Neutrophil (primary cell): ENCODE results near the gene CPT1B.

Source experiments
- H3K27ac ChIP-seq: fragments of 200-600 bp; sonication (generic); 2 replicates; pipeline ENCODE4 v1.5.1; 2016; ENCODE audit warnings: mild to moderate bottlenecking, moderate library complexity
- H3K27me3 ChIP-seq: fragments of 200-600 bp; sonication (generic); 2 replicates; pipeline ENCODE4 v1.6.0; 2016; ENCODE audit warnings: mild to moderate bottlenecking
- H3K36me3 ChIP-seq: fragments of 200-600 bp; sonication (generic); 2 replicates; pipeline ENCODE4 v1.5.1; 2017
- H3K4me1 ChIP-seq, 2 experiments: fragments of 200-600 bp in 1 of 2; sonication (generic) in 1 of 2; 1 replicate in 1 of 2; 2 replicates in 1 of 2; pipeline versions ENCODE4 v1.5.1 to v1.6.1; 2013 to 2016; ENCODE audit warnings: low read depth in 1 of 2, low read length in 1 of 2, mild to moderate bottlenecking in 1 of 2, moderate library complexity in 1 of 2; ENCODE audit not compliant: control insufficient read depth in 1 of 2, insufficient read depth in 1 of 2
- H3K4me3 ChIP-seq, 2 experiments: fragments of 200-600 bp in 1 of 2; sonication (generic) in 1 of 2; 1 replicate in 1 of 2; 2 replicates in 1 of 2; pipeline ENCODE4 v1.5.1; 2013 to 2016; ENCODE audit warnings: low read depth in 1 of 2, low read length in 1 of 2, mild to moderate bottlenecking in 1 of 2, moderate library complexity in 1 of 2
- H3K9me3 ChIP-seq: fragments of 200-600 bp; sonication (generic); 2 replicates; pipeline ENCODE4 v1.5.1; 2016
- CTCF ChIP-seq: fragments of 200-600 bp; sonication (generic); IDR thresholded peaks from 2 replicates; pipeline ENCODE4 v1.5.1; 2016; ENCODE audit warnings: antibody characterized with exemption

CPT1B gene

GRCh38 chr22:50569041-50569459, 9.2 kb downstream of the CPT1B start:
- H3K4me1 ChIP-seq = no peaks in the 10 kb centered on the region
- no peak overlapping the region for H3K4me3 ChIP-seq
- no peaks in the 10 kb centered on the region for H3K9me3 ChIP-seq
- peaks cover 67% of the 10 kb centered on the region for H3K36me3 ChIP-seq
- peaks cover 15% of the 10 kb centered on the region for H3K27me3 ChIP-seq
- H3K27ac ChIP-seq = no peak overlapping the region
- TF ChIP-seq CTCF = no peak

GRCh38 chr22:50568626-50569025, 9.6 kb downstream of the CPT1B start:
- TF ChIP-seq CTCF = no peak
- Histone ChIP-seq H3K36me3 (peaks cover 62% of the 10 kb centered on the region), H3K9me3 (no peaks in the 10 kb centered on the region), H3K27me3 (peaks cover 19% of the 10 kb centered on the region), H3K4me1 (peaks cover 3% of the 10 kb centered on the region in 2 experiments), H3K27ac (no peak overlapping the region), H3K4me3 (no peak overlapping the region)

GRCh38 chr22:50567721-50568252, 10.4 kb downstream of the CPT1B start:
- H3K27me3 ChIP-seq = peaks cover 21% of the 10 kb centered on the region
- no peaks in the 10 kb centered on the region for H3K9me3 ChIP-seq
- no peak overlapping the region for H3K27ac ChIP-seq
- H3K4me1 ChIP-seq = peaks cover 11% of the 10 kb centered on the region in 2 experiments
- H3K4me3 ChIP-seq = no peak overlapping the region
- peaks cover 54% of the 10 kb centered on the region for H3K36me3 ChIP-seq
- TF ChIP-seq CTCF = no peak

GRCh38 chr22:50564289-50564688, 13.9 kb downstream of the CPT1B start:
- H3K4me3 ChIP-seq = no peak overlapping the region
- no peak for TF ChIP-seq CTCF

GRCh38 chr22:50563413-50564160, 14.6 kb downstream of the CPT1B start:
- Histone ChIP-seq H3K27me3 (peaks cover 21% of the 10 kb centered on the region), H3K9me3 (no peaks in the 10 kb centered on the region), H3K4me1 (peaks cover 11 to 15% of the 10 kb centered on the region in 2 experiments), H3K36me3 (peaks cover 12% of the 10 kb centered on the region), H3K4me3 (peak overlapping the region; percentile 69 to 88), H3K27ac (peak overlapping the region; percentile 76)
- no peak for TF ChIP-seq CTCF

More at GRCh38 chr22:50564289-50564688, 13.9 kb downstream of the CPT1B start:
- H3K27ac ChIP-seq = no peak overlapping the region
- no peaks in the 10 kb centered on the region for H3K9me3 ChIP-seq
- H3K36me3 ChIP-seq = peaks cover 19% of the 10 kb centered on the region
- H3K4me1 ChIP-seq = peaks cover 11 to 15% of the 10 kb centered on the region in 2 experiments
- peaks cover 21% of the 10 kb centered on the region for H3K27me3 ChIP-seq
